ENCODE measurements around the gene ABL1. TPM values are rescaled to one million over a fixed set of nuclear protein-coding genes. Genes with fewer than 3 reads are reported as not detected.

The ABL1 gene
- total RNA-seq, 1 donor from 2014 or later, result 113 TPM

GRCh38 chr9:130919559-130920145 lies 84.6 kb downstream of the ABL1 start:
- Histone ChIP-seq H3K9ac (ENCODE audit: low read length) (no peak overlapping the region), H3K79me2 (ENCODE audit: insufficient read depth, low read length) (no peaks in the 10 kb centered on the region), H2AFZ (ENCODE audit: low read depth, low read length) (no peak overlapping the region), H3K27ac (ENCODE audit: low read depth, low read length) (no peak overlapping the region), H4K20me1 (ENCODE audit: insufficient read depth, low read length) (no peaks in the 10 kb centered on the region), H3K4me2 (ENCODE audit: low read length) (no peak overlapping the region), H3K36me3 (ENCODE audit: insufficient read depth, low read length) (no peaks in the 10 kb centered on the region), H3K27me3 (ENCODE audit: insufficient read depth, low read length) (peaks cover 18% of the 10 kb centered on the region), H3K4me3 (ENCODE audit: insufficient read depth, low read depth, low read length) (no peak overlapping the region), H3K4me1 (ENCODE audit: insufficient read depth, low read length) (no peaks in the 10 kb centered on the region), H3K9me3 (ENCODE audit: insufficient read depth, low read depth, low read length) (no peaks in the 10 kb centered on the region)
- H3K4me1 Mint-ChIP-seq (ENCODE audit: low read depth, unreplicated experiment), result no peaks in the 10 kb centered on the region
- no peaks in the 10 kb centered on the region for H3K9me3 Mint-ChIP-seq (ENCODE audit: unreplicated experiment)
- FAIRE-seq (no peak), DNase-seq (ENCODE audit: low read depth) (no peak)
- peaks cover 58% of the 10 kb centered on the region for H3K27me3 Mint-ChIP-seq (ENCODE audit: low read depth, unreplicated experiment)
- no peak overlapping the region for H3K27ac Mint-ChIP-seq (ENCODE audit: unreplicated experiment)
- no peak overlapping the region for H3K4me3 Mint-ChIP-seq (ENCODE audit: unreplicated experiment)
- no peaks in the 10 kb centered on the region for H3K36me3 Mint-ChIP-seq (ENCODE audit: low read depth, unreplicated experiment)
- TF ChIP-seq CTCF (IDR thresholded peaks at IDR 0.05; ENCODE audit: insufficient read depth, low read depth, low read length) (no peak), EZH2 (IDR thresholded peaks at IDR 0.05; ENCODE audit: insufficient read depth, low read length) (no peak)

- no peaks in the 10 kb centered on the region for H3K36me3 Mint-ChIP-seq (ENCODE audit: low read depth, unreplicated experiment)
- Histone ChIP-seq H3K36me3 (ENCODE audit: insufficient read depth, low read length) (no peaks in the 10 kb centered on the region), H3K4me3 (ENCODE audit: insufficient read depth, low read depth, low read length) (no peak overlapping the region), H3K9ac (ENCODE audit: low read length) (no peak overlapping the region), H3K4me2 (ENCODE audit: low read length) (no peak overlapping the region), H3K27ac (ENCODE audit: low read depth, low read length) (no peak overlapping the region), H3K4me1 (ENCODE audit: insufficient read depth, low read length) (no peaks in the 10 kb centered on the region), H3K79me2 (ENCODE audit: insufficient read depth, low read length) (no peaks in the 10 kb centered on the region), H3K9me3 (ENCODE audit: insufficient read depth, low read depth, low read length) (no peaks in the 10 kb centered on the region), H2AFZ (ENCODE audit: low read depth, low read length) (no peak overlapping the region), H3K27me3 (ENCODE audit: insufficient read depth, low read length) (peaks cover 18% of the 10 kb centered on the region), H4K20me1 (ENCODE audit: insufficient read depth, low read length) (no peaks in the 10 kb centered on the region)
- no peaks in the 10 kb centered on the region for H3K4me1 Mint-ChIP-seq (ENCODE audit: low read depth, unreplicated experiment)
- no peak overlapping the region for H3K4me3 Mint-ChIP-seq (ENCODE audit: unreplicated experiment)
- peaks cover 54% of the 10 kb centered on the region for H3K27me3 Mint-ChIP-seq (ENCODE audit: low read depth, unreplicated experiment)
- TF ChIP-seq EZH2 (IDR thresholded peaks at IDR 0.05; ENCODE audit: insufficient read depth, low read length), result no peak
- no peak for TF ChIP-seq CTCF (IDR thresholded peaks at IDR 0.05; ENCODE audit: insufficient read depth, low read depth, low read length)
- no peaks in the 10 kb centered on the region for H3K9me3 Mint-ChIP-seq (ENCODE audit: unreplicated experiment)
- no peak for FAIRE-seq
- DNase-seq (ENCODE audit: low read depth), result no peak
- H3K27ac Mint-ChIP-seq (ENCODE audit: unreplicated experiment), result no peak overlapping the region
Observed at GRCh38 chr9:130920233-130920632, 85.2 kb downstream of the ABL1 start.

- Histone ChIP-seq H3K4me3 (ENCODE audit: insufficient read depth, low read depth, low read length) (no peak overlapping the region), H3K79me2 (ENCODE audit: insufficient read depth, low read length) (no peaks in the 10 kb centered on the region), H3K9me3 (ENCODE audit: insufficient read depth, low read depth, low read length) (no peaks in the 10 kb centered on the region), H4K20me1 (ENCODE audit: insufficient read depth, low read length) (no peaks in the 10 kb centered on the region), H3K9ac (ENCODE audit: low read length) (no peak overlapping the region), H3K27me3 (ENCODE audit: insufficient read depth, low read length) (peaks cover 18% of the 10 kb centered on the region), H3K27ac (ENCODE audit: low read depth, low read length) (no peak overlapping the region), H3K36me3 (ENCODE audit: insufficient read depth, low read length) (no peaks in the 10 kb centered on the region), H3K4me1 (ENCODE audit: insufficient read depth, low read length) (no peaks in the 10 kb centered on the region), H3K4me2 (ENCODE audit: low read length) (no peak overlapping the region), H2AFZ (ENCODE audit: low read depth, low read length) (no peak overlapping the region)
- Mint-ChIP-seq H3K9me3 (ENCODE audit: unreplicated experiment) (no peaks in the 10 kb centered on the region), H3K4me1 (ENCODE audit: low read depth, unreplicated experiment) (no peaks in the 10 kb centered on the region), H3K4me3 (ENCODE audit: unreplicated experiment) (no peak overlapping the region), H3K36me3 (ENCODE audit: low read depth, unreplicated experiment) (no peaks in the 10 kb centered on the region), H3K27ac (ENCODE audit: unreplicated experiment) (no peak overlapping the region), H3K27me3 (ENCODE audit: low read depth, unreplicated experiment) (peaks cover 57% of the 10 kb centered on the region)
- DNase-seq (ENCODE audit: low read depth), result no peak
- no peak for TF ChIP-seq EZH2 (IDR thresholded peaks at IDR 0.05; ENCODE audit: insufficient read depth, low read length)
- TF ChIP-seq CTCF (IDR thresholded peaks at IDR 0.05; ENCODE audit: insufficient read depth, low read depth, low read length), result no peak
- FAIRE-seq, result no peak
Observed at GRCh38 chr9:130920762-130921299, 85.8 kb downstream of the ABL1 start.

Measured in astrocyte (in vitro differentiated cells and primary cell).